Hepatocyte (in vitro differentiated cells): ENCODE measurements around the gene TWIST2. TPM values are rescaled to one million over a fixed set of nuclear protein-coding genes. Genes with fewer than 3 reads are reported as not detected.

Experiments
- DNase-seq: peaks from one replicate; pipeline ENCODE4 v3.0.0-alpha.2; 2016; ENCODE audit warnings: low spot score
- H2AFZ ChIP-seq: fragments of 200-600 bp; sonication (generic); 2 replicates; pipeline ENCODE4 v1.6.0; 2016; ENCODE audit warnings: antibody characterized with exemption, mild to moderate bottlenecking
- H3K27ac ChIP-seq: fragments of 200-600 bp; sonication (generic); 2 replicates; pipeline ENCODE4 v1.5.1; 2016; ENCODE audit warnings: mild to moderate bottlenecking
- H3K27me3 ChIP-seq: fragments of 200-600 bp; sonication (generic); 2 replicates; pipeline ENCODE4 v1.6.1; 2016
- H3K36me3 ChIP-seq: fragments of 200-600 bp; sonication (generic); replicated peaks from 2 replicates; pipeline ENCODE4 v1.5.1; 2016; ENCODE audit warnings: low read depth; ENCODE audit not compliant: insufficient read depth
- H3K4me1 ChIP-seq: fragments of 200-600 bp; sonication (generic); 2 replicates; pipeline ENCODE4 v1.5.1; 2016; ENCODE audit warnings: mild to moderate bottlenecking, moderate library complexity; ENCODE audit not compliant: insufficient read depth
- H3K4me2 ChIP-seq: fragments of 200-600 bp; sonication (generic); 2 replicates; pipeline ENCODE4 v1.6.0; 2016
- H3K4me3 ChIP-seq: fragments of 200-600 bp; sonication (generic); 2 replicates; pipeline ENCODE4 v1.5.1; 2016; ENCODE audit warnings: mild to moderate bottlenecking
- H3K79me2 ChIP-seq: fragments of 200-600 bp; sonication (generic); 2 replicates; pipeline ENCODE4 v1.6.0; 2017; ENCODE audit warnings: mild to moderate bottlenecking
- H3K9me2 ChIP-seq: fragments of 200-600 bp; sonication (generic); replicated peaks from 2 replicates; pipeline ENCODE4 v1.6.0; 2017; ENCODE audit warnings: mild to moderate bottlenecking; ENCODE audit not compliant: insufficient read depth
- H3K9me3 ChIP-seq: fragments of 200-600 bp; sonication (generic); 2 replicates; pipeline ENCODE4 v1.5.1; 2016; ENCODE audit warnings: low read depth, mild to moderate bottlenecking
- H4K20me1 ChIP-seq: fragments of 200-600 bp; sonication (generic); 2 replicates; pipeline ENCODE4 v1.6.0; 2016; ENCODE audit warnings: mild to moderate bottlenecking; ENCODE audit not compliant: insufficient read depth, poor library complexity, severe bottlenecking
- EZH2 ChIP-seq: fragments of 200-600 bp; sonication (generic); IDR thresholded peaks from 2 replicates; pipeline ENCODE4 v1.6.1; 2016; ENCODE audit warnings: antibody characterized with exemption, mild to moderate bottlenecking, borderline replicate concordance
- EZH2phosphoT487 ChIP-seq: fragments of 200-600 bp; sonication (generic); IDR thresholded peaks from one replicate; pipeline ENCODE4 v1.6.1; 2018; ENCODE audit warnings: antibody characterized with exemption, mild to moderate bottlenecking, low read depth, moderate library complexity; ENCODE audit not compliant: unreplicated experiment, severe bottlenecking
- WGBS: methylation state at CpG from one replicate; pipeline ENCODE4 v1.1.6; 2016; ENCODE audit warnings: low lambda C conversion rate; ENCODE audit errors: missing lambda C conversion rate; 5-methylcytosine and 5-hydroxymethylcytosine counted together
- polyA plus RNA-seq: library from polyadenylated mRNA; unstranded; fragments of >200 nt; fragmentation: Nextera tagmentation; extraction: Ambion mirVana; gene quantifications from 2 replicates; pipeline ENCODE4 v1.2.1, GENCODE V29; 2016
- total RNA-seq: library from RNA; depleted of rRNA; stranded (reverse); fragments of >200 nt; gene quantifications from 2 replicates; pipeline ENCODE4 v1.2.3, GENCODE V29; 2014
- TF ChIP-seq, protein P1 (sequence below): fragments of 200-600 bp; sonication (generic); IDR thresholded peaks from 2 replicates; pipeline ENCODE4 v1.5.1; 2016; ENCODE audit warnings: antibody characterized with exemption, mild to moderate bottlenecking; ENCODE audit not compliant: poor library complexity

TWIST2 gene
- total and polyA plus RNA-seq, 2 experiments from 2014 or later = 13.5 to 19.7 TPM

DNA sequence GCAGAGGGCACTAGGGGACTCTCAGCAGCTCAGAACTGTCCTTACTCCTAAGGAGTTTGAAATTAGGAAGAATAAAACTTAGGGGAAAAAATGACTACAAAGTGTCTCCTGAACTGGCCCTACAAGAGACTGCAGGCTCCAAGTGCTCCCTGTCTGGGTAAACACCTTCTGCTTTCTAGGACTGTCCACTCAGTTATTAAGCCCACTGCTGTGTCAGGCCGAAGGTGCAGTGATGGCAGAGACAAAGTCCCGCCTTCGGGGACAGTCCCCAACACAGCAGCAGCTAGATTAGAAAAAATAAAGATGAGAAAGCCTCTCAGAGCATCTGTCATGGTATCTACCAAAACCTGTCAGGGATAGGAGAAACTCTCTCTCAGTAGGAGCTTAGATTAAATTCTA lies 28.3 kb downstream of the TWIST2 start:
- no peaks in the 10 kb centered on the region for H3K36me3 ChIP-seq
- no peak overlapping the region for H3K4me3 ChIP-seq
- H2AFZ ChIP-seq = no peak overlapping the region
- no peaks in the 10 kb centered on the region for H3K9me2 ChIP-seq
- H3K27me3 ChIP-seq = no peaks in the 10 kb centered on the region
- H3K9me3 ChIP-seq = no peaks in the 10 kb centered on the region
- WGBS = 88% methylated on average over 3 of the region's 3 CpGs
- no peaks in the 10 kb centered on the region for H3K4me1 ChIP-seq
- no peak for DNase-seq
- TF ChIP-seq EZH2phosphoT487 = no peak
- TF ChIP-seq, protein P1, sequence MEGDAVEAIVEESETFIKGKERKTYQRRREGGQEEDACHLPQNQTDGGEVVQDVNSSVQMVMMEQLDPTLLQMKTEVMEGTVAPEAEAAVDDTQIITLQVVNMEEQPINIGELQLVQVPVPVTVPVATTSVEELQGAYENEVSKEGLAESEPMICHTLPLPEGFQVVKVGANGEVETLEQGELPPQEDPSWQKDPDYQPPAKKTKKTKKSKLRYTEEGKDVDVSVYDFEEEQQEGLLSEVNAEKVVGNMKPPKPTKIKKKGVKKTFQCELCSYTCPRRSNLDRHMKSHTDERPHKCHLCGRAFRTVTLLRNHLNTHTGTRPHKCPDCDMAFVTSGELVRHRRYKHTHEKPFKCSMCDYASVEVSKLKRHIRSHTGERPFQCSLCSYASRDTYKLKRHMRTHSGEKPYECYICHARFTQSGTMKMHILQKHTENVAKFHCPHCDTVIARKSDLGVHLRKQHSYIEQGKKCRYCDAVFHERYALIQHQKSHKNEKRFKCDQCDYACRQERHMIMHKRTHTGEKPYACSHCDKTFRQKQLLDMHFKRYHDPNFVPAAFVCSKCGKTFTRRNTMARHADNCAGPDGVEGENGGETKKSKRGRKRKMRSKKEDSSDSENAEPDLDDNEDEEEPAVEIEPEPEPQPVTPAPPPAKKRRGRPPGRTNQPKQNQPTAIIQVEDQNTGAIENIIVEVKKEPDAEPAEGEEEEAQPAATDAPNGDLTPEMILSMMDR = no peak
- TF ChIP-seq EZH2 = no peak
- H4K20me1 ChIP-seq = no peaks in the 10 kb centered on the region
- H3K27ac ChIP-seq = no peak overlapping the region
- no peaks in the 10 kb centered on the region for H3K79me2 ChIP-seq
- H3K4me2 ChIP-seq = no peak overlapping the region

DNA sequence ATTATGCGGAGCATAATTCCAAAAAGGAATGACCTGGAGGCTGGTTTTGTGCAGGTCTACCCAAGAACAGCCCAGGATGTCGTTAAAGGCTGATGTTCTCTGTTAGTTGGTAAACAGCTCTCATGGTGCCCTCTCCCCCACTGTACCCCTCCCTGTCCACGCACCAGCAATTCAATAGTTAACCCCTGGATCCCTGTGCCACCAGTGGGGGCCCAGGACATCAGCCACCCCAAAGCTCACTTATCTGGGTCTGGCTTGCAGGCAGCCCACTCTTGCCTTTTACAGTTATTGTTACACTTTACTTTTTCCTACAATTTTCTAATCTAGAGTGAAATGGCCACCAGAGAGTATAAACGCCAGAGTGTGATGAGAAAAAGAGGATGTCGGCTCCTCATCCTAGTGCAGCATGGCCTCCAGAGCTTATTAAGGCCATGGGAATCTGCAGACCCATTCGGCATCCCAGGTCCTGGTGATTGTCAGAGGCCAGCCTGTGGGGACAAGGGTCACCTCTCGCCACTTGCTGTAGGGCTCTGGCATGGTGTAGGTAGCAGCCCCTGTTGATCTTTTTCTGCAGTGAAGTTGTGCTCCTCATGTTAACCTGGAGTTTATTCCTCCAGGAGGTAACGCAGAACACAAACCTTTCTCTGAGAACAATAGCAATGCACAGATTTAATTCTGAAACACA lies 30.3 kb downstream of the TWIST2 start:
- Histone ChIP-seq H3K4me3 (no peak overlapping the region), H3K27me3 (no peaks in the 10 kb centered on the region), H3K4me1 (peaks cover 10% of the 10 kb centered on the region), H3K27ac (no peak overlapping the region), H2AFZ (no peak overlapping the region), H3K9me3 (no peaks in the 10 kb centered on the region), H3K79me2 (no peaks in the 10 kb centered on the region), H4K20me1 (no peaks in the 10 kb centered on the region), H3K36me3 (no peaks in the 10 kb centered on the region), H3K4me2 (no peak overlapping the region), H3K9me2 (no peaks in the 10 kb centered on the region)
- DNase-seq = no peak
- 77% methylated on average over 8 of the region's 8 CpGs for WGBS
- TF ChIP-seq EZH2phosphoT487 (no peak), EZH2 (no peak)
- TF ChIP-seq, protein P1 = no peak

DNA sequence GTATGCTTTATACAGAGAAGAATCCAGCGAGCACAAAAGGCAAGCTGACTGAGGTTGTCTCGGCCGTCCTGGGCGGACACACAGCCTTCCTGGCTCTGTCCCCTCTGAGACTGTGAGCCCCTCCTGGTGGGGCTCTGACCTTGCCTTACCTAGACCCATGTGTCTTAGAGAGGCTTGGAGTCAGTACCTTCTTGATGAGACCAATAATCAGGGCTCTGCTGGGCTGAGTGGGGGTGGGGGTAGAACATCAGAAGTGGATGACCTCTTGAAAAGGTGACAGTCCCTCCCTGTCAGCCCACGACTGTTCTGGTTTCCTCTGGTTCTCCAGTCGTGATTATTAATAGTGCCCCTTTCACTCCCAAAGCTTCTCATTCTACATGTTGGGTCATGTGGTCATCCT lies 31.2 kb downstream of the TWIST2 start:
- no peak overlapping the region for H3K4me2 ChIP-seq
- no peak overlapping the region for H3K4me3 ChIP-seq
- H2AFZ ChIP-seq = no peak overlapping the region
- 88% methylated on average over 6 of the region's 6 CpGs for WGBS
- H3K36me3 ChIP-seq = no peaks in the 10 kb centered on the region
- H3K27me3 ChIP-seq = no peaks in the 10 kb centered on the region
- H4K20me1 ChIP-seq = no peaks in the 10 kb centered on the region
- peaks cover 12% of the 10 kb centered on the region for H3K4me1 ChIP-seq
- H3K79me2 ChIP-seq = no peaks in the 10 kb centered on the region
- H3K9me2 ChIP-seq = no peaks in the 10 kb centered on the region
- TF ChIP-seq EZH2phosphoT487 = no peak
- no peak for TF ChIP-seq EZH2
- TF ChIP-seq, protein P1 = no peak
- no peak overlapping the region for H3K27ac ChIP-seq
- DNase-seq = no peak
- H3K9me3 ChIP-seq = no peaks in the 10 kb centered on the region
